B cell (primary cell): ENCODE measurements around the gene PIBF1. TPM values are rescaled to one million over a fixed set of nuclear protein-coding genes. Genes with fewer than 3 reads are reported as not detected.

Source experiments
- ATAC-seq: fragments of 200-7000 bp; cut with Tn5 transposase; one replicate; pipeline ENCODE4 v1.10.0; 2021; ENCODE audit warnings: low read depth, mild to moderate bottlenecking, moderate number of reproducible peaks, moderate library complexity
- CTCF ChIA-PET: fragments of 350-600 bp; sonication (Branson Sonifier 250); formaldehyde crosslinking; loops from one replicate; lab custom pipeline; 2021; ENCODE audit warnings: antibody characterized with exemption, inconsistent platforms; lab: Charles Lee
- POLR2A ChIA-PET: fragments of 350-600 bp; sonication (Branson Sonifier 250); formaldehyde crosslinking; loops from one replicate; lab custom pipeline; 2021; ENCODE audit warnings: antibody characterized with exemption; lab: Charles Lee
- DNase-seq: peaks from one replicate; pipeline ENCODE4 v3.0.0; 2013
- H2AFZ ChIP-seq: 2 replicates; pipeline ENCODE4 v1.6.1; 2012; ENCODE audit warnings: mild to moderate bottlenecking, low read depth, low read length; ENCODE audit not compliant: insufficient read depth, poor library complexity, severe bottlenecking
- H3K27ac ChIP-seq, 2 donors: 1 replicate in 1 of 2; 2 replicates in 1 of 2; pipeline ENCODE4 v1.5.1; 2012 to 2013; ENCODE audit warnings: low read length in 2 of 2, mild to moderate bottlenecking in 2 of 2, moderate library complexity in 1 of 2
- H3K27me3 ChIP-seq, 4 experiments: fragments of 200-600 bp in 1 of 4; sonication (generic) in 1 of 4; replicated peaks in 1 of 4; 1 replicate in 2 of 4; 2 replicates in 2 of 4; pipeline versions ENCODE4 v1.6.1 to v1.7.0; 2013 to 2016; ENCODE audit warnings: low read length in 3 of 4, mild to moderate bottlenecking in 2 of 4, mixed read lengths in 1 of 4, moderate library complexity in 1 of 4; ENCODE audit not compliant: insufficient read depth in 4 of 4, control insufficient read depth in 3 of 4; ENCODE audit errors: control extremely low read depth in 1 of 4
- H3K36me3 ChIP-seq, 2 experiments: replicated peaks in 1 of 2; 1 replicate in 1 of 2; 2 replicates in 1 of 2; pipeline versions ENCODE4 v1.6.1 to v1.7.1; 2013; ENCODE audit warnings: low read length in 1 of 2; ENCODE audit not compliant: insufficient read depth in 2 of 2, control insufficient read depth in 1 of 2; ENCODE audit errors: control extremely low read depth in 1 of 2, extremely low read depth in 1 of 2
- H3K4me1 ChIP-seq, 2 donors: fragments of 200-600 bp in 1 of 2; sonication (generic) in 1 of 2; 1 replicate in 1 of 2; 2 replicates in 1 of 2; pipeline versions ENCODE4 v1.5.1 to v1.6.1; 2013 to 2017; ENCODE audit warnings: low read length in 2 of 2; ENCODE audit not compliant: control insufficient read depth in 2 of 2, insufficient read depth in 2 of 2
- H3K4me2 ChIP-seq: replicated peaks from 2 replicates; pipeline ENCODE3; 2012; ENCODE audit warnings: mild to moderate bottlenecking, low read depth, low read length; ENCODE audit not compliant: poor library complexity, severe bottlenecking
- H3K4me3 ChIP-seq, 5 experiments: fragments of 200-600 bp in 1 of 5; sonication (generic) in 1 of 5; 1 replicate in 3 of 5; 2 replicates in 2 of 5; pipeline versions ENCODE4 v1.5.1 to v1.7.0; 2011 to 2016; ENCODE audit warnings: low read length in 4 of 5, mild to moderate bottlenecking in 4 of 5, low read depth in 2 of 5, control low read depth in 1 of 5, moderate library complexity in 1 of 5; ENCODE audit not compliant: insufficient read depth in 1 of 5; ENCODE audit errors: control extremely low read depth in 1 of 5, extremely low read depth in 1 of 5
- H3K79me2 ChIP-seq: fragments of 200-600 bp; sonication (generic); one replicate; pipeline ENCODE4 v1.6.0; 2016; ENCODE audit warnings: low read length; ENCODE audit not compliant: control insufficient read depth, insufficient read depth
- H3K9ac ChIP-seq: fragments of 200-600 bp; sonication (generic); 2 replicates; pipeline ENCODE4 v1.6.1; 2017; ENCODE audit warnings: mild to moderate bottlenecking, low read length, moderate library complexity
- H3K9me3 ChIP-seq, 3 donors: one replicate each; pipeline versions ENCODE4 v1.6.1 to v1.7.1; 2013; ENCODE audit warnings: low read length in 2 of 3; ENCODE audit not compliant: control insufficient read depth in 2 of 3, insufficient read depth in 1 of 3; ENCODE audit errors: control extremely low read depth in 1 of 3
- H4K20me1 ChIP-seq: 2 replicates; pipeline ENCODE4 v1.6.0; 2012; ENCODE audit warnings: mild to moderate bottlenecking, low read length; ENCODE audit not compliant: insufficient read depth, control insufficient read depth, poor library complexity, severe bottlenecking
- H3K27ac Mint-ChIP-seq: one replicate; pipeline ENCODE4 v1.8.0; 2021; ENCODE audit warnings: mixed read lengths
- H3K27me3 Mint-ChIP-seq: one replicate; pipeline ENCODE4 v1.8.0; 2021; ENCODE audit warnings: mixed read lengths
- H3K4me1 Mint-ChIP-seq: one replicate; pipeline ENCODE4 v1.8.0; 2021; ENCODE audit warnings: mixed read lengths
- H3K4me3 Mint-ChIP-seq: one replicate; pipeline ENCODE4 v1.8.0; 2021; ENCODE audit warnings: mixed read lengths
- H3K9me3 Mint-ChIP-seq: one replicate; pipeline ENCODE4 v1.8.0; 2022; ENCODE audit warnings: mixed read lengths; ENCODE audit not compliant: insufficient read depth
- CTCF ChIP-seq: fragments of 200-600 bp; IDR thresholded peaks from one replicate; pipeline ENCODE4 v1.8.0; 2022; ENCODE audit warnings: antibody characterized with exemption, mild to moderate bottlenecking
- EZH2 ChIP-seq: IDR thresholded peaks from 2 replicates; pipeline ENCODE4 v1.6.1; 2012; ENCODE audit warnings: borderline replicate concordance, low read depth, mild to moderate bottlenecking, moderate library complexity, low read length; ENCODE audit not compliant: insufficient read depth, poor library complexity, severe bottlenecking
- WGBS: methylation state at CpG from one replicate; pipeline ENCODE4 v1.1.5; 2013; ENCODE audit warnings: missing lambda C conversion rate; ENCODE audit not compliant: insufficient coverage; 5-methylcytosine and 5-hydroxymethylcytosine counted together
- intact Hi-C: fragments of 100-400 bp; cut with micrococcal nuclease; formaldehyde crosslinking; loops from one replicate; pipeline ENCODE4 v1.10.0; 2022
- polyA plus RNA-seq: library from polyadenylated mRNA; depleted of rRNA; stranded (reverse); fragments of >200 nt; gene quantifications from 2 replicates; pipeline ENCODE4 v1.2.3, GENCODE V29; 2012
- total RNA-seq, 2 donors: library from RNA; stranded (reverse); fragments of 120-200 nt in 1 of 2; gene quantifications; 1 replicate in 1 of 2; 2 replicates in 1 of 2; pipeline versions ENCODE4 v1.2.3 to v1.2.4, GENCODE V29; 2013 to 2022

PIBF1 gene
- total and polyA plus RNA-seq, 2 donors (not counting 1 experiment from before 2014, with no cell fraction given) = 4.5 to 43.1 TPM

DNA sequence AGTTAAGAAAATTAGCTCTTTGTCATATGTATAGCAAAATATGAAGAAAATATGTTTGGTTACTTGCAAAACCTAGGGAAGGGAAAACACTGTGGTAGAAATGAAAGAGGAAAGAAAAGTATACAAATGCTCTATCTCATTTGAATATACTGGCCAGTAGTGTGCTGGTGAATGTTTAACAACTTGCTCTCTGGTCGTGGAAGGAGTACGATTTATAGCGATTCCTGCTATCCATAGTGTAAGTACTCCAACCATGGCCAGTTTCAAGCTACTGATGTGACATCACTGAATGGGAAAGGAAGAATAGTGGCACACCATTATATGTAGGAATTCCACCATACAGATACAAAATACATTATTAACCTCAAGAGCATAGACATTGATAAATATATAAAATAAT, 44.9 kb upstream of the PIBF1 start:
- Histone ChIP-seq H3K27me3 (no peaks in the 10 kb centered on the region), H3K4me3 (no peak overlapping the region), H3K9me3 (no peaks in the 10 kb centered on the region), H3K36me3 (peaks cover 19 to 28% of the 10 kb centered on the region in 2 experiments), H2AFZ (no peak overlapping the region), H4K20me1 (no peaks in the 10 kb centered on the region), H3K4me2 (no peak overlapping the region), H3K27ac (no peak overlapping the region), H3K9ac (no peak overlapping the region), H3K79me2 (peaks cover 12% of the 10 kb centered on the region), H3K4me1 (no peaks in the 10 kb centered on the region)
- Mint-ChIP-seq H3K4me3 (no peak overlapping the region), H3K9me3 (no peaks in the 10 kb centered on the region), H3K27me3 (no peaks in the 10 kb centered on the region), H3K4me1 (no peaks in the 10 kb centered on the region), H3K27ac (no peak overlapping the region)
- intact Hi-C loops = no loop called here
- ATAC-seq = no peak
- ChIA-PET CTCF (no interaction called here), POLR2A (no interaction called here)
- 100% methylated on average over 2 of the region's 3 CpGs for WGBS
- TF ChIP-seq EZH2 (no peak), CTCF (no peak)
- no peak for DNase-seq

GRCh38 chr13:72740015-72740414, 41.9 kb upstream of the PIBF1 start:
- no peak overlapping the region for H3K4me2 ChIP-seq
- no peak overlapping the region for H3K9ac ChIP-seq
- no peak for DNase-seq
- H3K27me3 Mint-ChIP-seq = no peaks in the 10 kb centered on the region
- no peaks in the 10 kb centered on the region for H3K27me3 ChIP-seq
- POLR2A ChIA-PET = no interaction called here
- no peaks in the 10 kb centered on the region for H3K9me3 Mint-ChIP-seq
- H3K4me3 ChIP-seq = no peak overlapping the region
- WGBS = 90% methylated on average over 1 of the region's 1 CpG
- H3K4me3 Mint-ChIP-seq = no peak overlapping the region
- no peaks in the 10 kb centered on the region for H3K4me1 Mint-ChIP-seq
- H4K20me1 ChIP-seq = no peaks in the 10 kb centered on the region
- H3K9me3 ChIP-seq = no peaks in the 10 kb centered on the region
- no peak for ATAC-seq
- CTCF ChIA-PET = no interaction called here
- no peak overlapping the region for H3K27ac Mint-ChIP-seq
- peaks cover 8% of the 10 kb centered on the region for H3K79me2 ChIP-seq
- TF ChIP-seq EZH2 = no peak
- TF ChIP-seq CTCF = no peak
- H2AFZ ChIP-seq = no peak overlapping the region
- intact Hi-C loops = no loop called here
- H3K36me3 ChIP-seq = peaks cover 14% of the 10 kb centered on the region in 2 experiments
- H3K4me1 ChIP-seq = no peaks in the 10 kb centered on the region
- no peak overlapping the region for H3K27ac ChIP-seq
